ENCODE measurements around the gene SLC9C1.

Gene SLC9C1

DNA sequence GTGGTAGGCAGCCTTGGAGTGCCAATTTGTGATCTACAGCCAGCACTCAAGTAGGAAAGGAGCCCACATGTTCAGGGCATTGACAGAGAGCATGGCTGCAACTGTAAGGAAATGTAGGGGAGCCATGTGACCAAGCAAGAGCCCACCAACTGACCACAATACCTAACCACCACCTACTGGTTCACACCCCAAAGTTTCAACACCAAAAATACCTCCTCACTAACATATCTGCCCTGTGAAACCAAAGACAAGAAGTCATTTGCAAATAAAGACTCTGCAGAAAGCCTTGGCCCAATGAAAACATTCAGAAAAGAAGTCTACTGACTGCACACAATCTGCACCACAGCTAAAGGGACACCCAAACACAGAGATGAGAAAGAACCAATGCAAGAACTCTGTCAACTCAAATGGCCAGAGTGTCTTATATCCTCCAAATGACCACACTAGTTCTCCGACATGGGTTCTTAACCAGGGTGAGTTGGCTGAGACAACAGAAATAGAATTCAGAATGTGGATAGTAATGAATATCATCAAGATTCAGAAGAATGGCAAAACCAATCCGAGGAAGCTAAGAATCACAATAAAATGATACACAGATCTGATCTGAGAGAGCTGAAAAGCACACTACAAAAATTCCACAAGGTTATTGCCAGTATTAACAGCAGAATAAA is 40.6 kb downstream of the SLC9C1 start:
- peaks cover 2 to 3% of the 10 kb centered on the region in 2 donors for H3K9me3 ChIP-seq (ENCODE audit: control insufficient read depth in 2 of 2, low read length in 2 of 2)
- H3K27me3 ChIP-seq (ENCODE audit: control insufficient read depth in 1 of 2, insufficient read depth in 2 of 2, low read length in 2 of 2), result peaks cover 0 to 2% of the 10 kb centered on the region in 2 donors
- no peak overlapping the region for H3K9ac ChIP-seq (ENCODE audit: low read length in 2 of 2)
- H3K36me3 ChIP-seq (ENCODE audit: control insufficient read depth in 2 of 2, insufficient read depth in 2 of 2, low read length in 2 of 2), result no peaks in the 10 kb centered on the region
- H3K27ac ChIP-seq (ENCODE audit: low read length), result no peak overlapping the region
- H3K4me1 ChIP-seq (ENCODE audit: control insufficient read depth, insufficient read depth, low read length), result no peaks in the 10 kb centered on the region
- H3K4me3 ChIP-seq (ENCODE audit: low read length in 2 of 2), result no peak overlapping the region

DNA sequence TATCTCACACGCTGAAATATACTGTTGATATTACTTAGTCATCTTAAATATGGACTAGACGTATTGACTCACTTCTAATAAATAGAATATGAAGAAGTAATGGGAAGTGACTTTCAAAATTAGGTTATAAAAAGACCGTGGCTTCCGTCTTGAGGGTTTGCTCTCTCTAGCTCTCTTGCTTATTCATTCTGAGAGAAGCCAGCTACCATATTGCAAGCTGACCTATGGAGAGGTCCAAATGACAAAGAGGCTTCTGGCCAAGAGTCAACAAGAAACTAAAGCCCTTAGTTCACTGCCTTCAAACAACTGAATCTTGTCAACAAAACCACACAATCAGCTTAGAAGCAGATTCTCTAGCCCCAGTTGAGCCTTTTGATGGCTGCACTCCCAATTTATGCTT is 46.1 kb downstream of the SLC9C1 start:
- Histone ChIP-seq H3K27ac (ENCODE audit: low read length) (no peak overlapping the region), H3K4me1 (ENCODE audit: control insufficient read depth, insufficient read depth, low read length) (no peaks in the 10 kb centered on the region), H3K9ac (ENCODE audit: low read length in 2 of 2) (no peak overlapping the region), H3K27me3 (ENCODE audit: control insufficient read depth in 1 of 2, insufficient read depth in 2 of 2, low read length in 2 of 2) (peaks cover 0 to 2% of the 10 kb centered on the region in 2 donors), H3K36me3 (ENCODE audit: control insufficient read depth in 2 of 2, insufficient read depth in 2 of 2, low read length in 2 of 2) (no peaks in the 10 kb centered on the region), H3K9me3 (ENCODE audit: control insufficient read depth in 2 of 2, low read length in 2 of 2) (peaks cover 2 to 3% of the 10 kb centered on the region in 2 donors), H3K4me3 (ENCODE audit: low read length in 2 of 2) (no peak overlapping the region)

DNA sequence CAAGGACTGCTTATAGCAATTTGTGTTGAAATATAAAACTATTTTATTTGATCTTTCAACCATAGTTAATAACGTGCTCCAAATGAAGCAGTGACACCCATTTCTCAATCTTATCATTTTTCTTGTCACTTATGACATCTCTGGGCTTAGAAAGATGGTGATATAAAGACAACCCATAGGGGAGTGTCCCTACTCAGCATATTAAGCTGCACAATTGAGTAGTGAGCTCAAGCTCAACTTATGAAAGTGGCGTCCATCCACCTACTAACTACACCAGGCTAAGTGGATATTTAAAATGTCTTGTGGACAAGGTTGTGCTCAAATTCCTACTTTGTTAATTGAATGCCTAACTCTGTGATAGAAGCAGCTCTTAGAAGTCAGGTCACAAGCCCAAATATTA is 46.7 kb downstream of the SLC9C1 start:
- Histone ChIP-seq H3K9ac (ENCODE audit: low read length in 2 of 2) (no peak overlapping the region), H3K36me3 (ENCODE audit: control insufficient read depth in 2 of 2, insufficient read depth in 2 of 2, low read length in 2 of 2) (no peaks in the 10 kb centered on the region), H3K4me1 (ENCODE audit: control insufficient read depth, insufficient read depth, low read length) (no peaks in the 10 kb centered on the region), H3K9me3 (ENCODE audit: control insufficient read depth in 2 of 2, low read length in 2 of 2) (peaks cover 0 to 3% of the 10 kb centered on the region in 2 donors), H3K27ac (ENCODE audit: low read length) (no peak overlapping the region), H3K4me3 (ENCODE audit: low read length in 2 of 2) (no peak overlapping the region), H3K27me3 (ENCODE audit: control insufficient read depth in 1 of 2, insufficient read depth in 2 of 2, low read length in 2 of 2) (peaks cover 0 to 2% of the 10 kb centered on the region in 2 donors)

DNA sequence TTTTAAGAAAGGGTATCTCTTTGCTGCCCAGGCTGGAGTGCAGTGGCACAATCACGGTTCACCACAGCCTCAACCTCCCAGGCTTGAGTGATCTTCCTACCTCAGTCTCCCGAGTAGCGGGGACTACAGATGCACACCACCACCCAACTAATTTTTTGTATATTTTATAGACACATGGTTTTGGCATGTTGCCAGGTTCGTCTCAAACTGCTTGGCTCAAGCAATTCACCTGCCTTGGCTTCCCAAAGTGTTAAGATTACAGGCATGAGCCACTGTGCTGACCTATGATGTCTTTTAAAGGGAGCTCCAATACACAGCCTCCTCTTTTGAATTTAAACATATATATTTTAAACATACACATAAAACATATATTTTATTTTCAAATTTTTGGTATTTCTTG is 60.9 kb downstream of the SLC9C1 start:
- Histone ChIP-seq H3K27ac (ENCODE audit: low read length) (no peak overlapping the region), H3K36me3 (ENCODE audit: control insufficient read depth in 2 of 2, insufficient read depth in 2 of 2, low read length in 2 of 2) (no peaks in the 10 kb centered on the region), H3K9me3 (ENCODE audit: control insufficient read depth in 2 of 2, low read length in 2 of 2) (no peaks in the 10 kb centered on the region), H3K4me3 (ENCODE audit: low read length in 2 of 2) (no peak overlapping the region), H3K4me1 (ENCODE audit: control insufficient read depth, insufficient read depth, low read length) (no peaks in the 10 kb centered on the region), H3K27me3 (ENCODE audit: control insufficient read depth in 1 of 2, insufficient read depth in 2 of 2, low read length in 2 of 2) (no peaks in the 10 kb centered on the region), H3K9ac (ENCODE audit: low read length in 2 of 2) (no peak overlapping the region)

DNA sequence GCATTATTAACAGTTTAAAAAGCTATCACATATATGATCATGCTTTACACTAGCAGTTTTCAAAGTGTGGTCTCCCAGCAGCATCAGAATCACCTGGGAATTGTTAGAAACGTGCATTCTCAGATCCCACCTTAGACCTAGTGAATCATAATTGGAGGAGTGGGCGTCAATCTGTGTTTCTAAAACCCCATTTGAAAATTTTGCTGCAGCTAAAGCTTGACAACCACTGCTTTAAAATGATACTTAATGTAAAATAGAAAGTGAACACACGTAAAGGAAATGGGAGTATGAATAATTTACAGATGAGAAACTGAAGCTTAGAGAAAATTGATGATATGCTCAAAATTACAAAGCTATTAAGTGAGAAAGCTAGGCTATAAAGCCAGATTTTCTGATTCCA is 62.3 kb downstream of the SLC9C1 start:
- H3K4me1 ChIP-seq (ENCODE audit: control insufficient read depth, insufficient read depth, low read length), result no peaks in the 10 kb centered on the region
- H3K27ac ChIP-seq (ENCODE audit: low read length), result no peak overlapping the region
- H3K36me3 ChIP-seq (ENCODE audit: control insufficient read depth in 2 of 2, insufficient read depth in 2 of 2, low read length in 2 of 2), result no peaks in the 10 kb centered on the region

DNA sequence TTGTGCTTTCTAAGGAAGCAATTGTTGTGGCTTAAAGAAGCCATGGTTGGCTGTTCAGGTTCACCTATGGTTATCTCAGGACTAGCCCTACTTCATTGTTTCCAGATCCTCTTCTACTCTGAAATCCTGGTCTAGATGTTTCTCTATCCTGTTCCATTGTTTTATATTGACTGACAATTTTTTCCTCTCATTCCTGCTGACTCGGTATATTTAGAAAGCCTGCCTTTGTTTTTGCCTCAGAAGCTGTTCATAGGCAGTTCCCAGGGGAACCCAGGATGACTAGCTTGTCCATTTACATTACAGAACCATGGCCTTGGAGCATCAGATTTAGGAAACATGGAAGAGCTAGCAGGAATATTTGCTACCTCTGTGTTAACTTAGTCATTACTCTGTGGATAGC is 64.0 kb downstream of the SLC9C1 start:
- H3K9ac ChIP-seq (ENCODE audit: low read length in 2 of 2), result no peak overlapping the region
- no peaks in the 10 kb centered on the region for H3K4me1 ChIP-seq (ENCODE audit: control insufficient read depth, insufficient read depth, low read length)
- no peak overlapping the region for H3K27ac ChIP-seq (ENCODE audit: low read length)
- H3K36me3 ChIP-seq (ENCODE audit: control insufficient read depth in 2 of 2, insufficient read depth in 2 of 2, low read length in 2 of 2), result no peaks in the 10 kb centered on the region
- H3K27me3 ChIP-seq (ENCODE audit: control insufficient read depth in 1 of 2, insufficient read depth in 2 of 2, low read length in 2 of 2), result no peaks in the 10 kb centered on the region
- H3K9me3 ChIP-seq (ENCODE audit: control insufficient read depth in 2 of 2, low read length in 2 of 2), result no peaks in the 10 kb centered on the region
- H3K4me3 ChIP-seq (ENCODE audit: low read length in 2 of 2), result no peak overlapping the region

More for the DNA sequence above, 62.3 kb downstream of the SLC9C1 start:
- Histone ChIP-seq H3K4me3 (ENCODE audit: low read length in 2 of 2) (no peak overlapping the region), H3K27me3 (ENCODE audit: control insufficient read depth in 1 of 2, insufficient read depth in 2 of 2, low read length in 2 of 2) (no peaks in the 10 kb centered on the region), H3K9me3 (ENCODE audit: control insufficient read depth in 2 of 2, low read length in 2 of 2) (no peaks in the 10 kb centered on the region), H3K9ac (ENCODE audit: low read length in 2 of 2) (no peak overlapping the region)

DNA sequence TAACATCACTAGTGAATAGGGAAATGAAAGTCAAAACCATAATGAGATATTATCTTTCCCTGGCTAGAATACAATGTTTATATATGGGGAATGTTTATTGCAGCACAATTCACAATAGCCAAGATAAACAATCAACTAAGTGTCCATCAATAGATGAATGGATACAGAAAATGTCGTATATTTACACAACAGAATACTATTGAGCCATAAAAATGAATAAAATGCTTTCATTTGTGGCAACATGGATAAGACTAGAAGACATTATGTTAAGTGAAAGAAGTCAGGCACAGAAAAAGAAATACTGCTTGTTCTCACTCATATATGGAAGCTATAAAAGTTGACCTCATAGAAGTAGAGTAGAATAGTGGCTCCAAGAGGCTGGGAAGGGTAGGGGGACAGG is 65.2 kb downstream of the SLC9C1 start:
- no peak overlapping the region for H3K9ac ChIP-seq (ENCODE audit: low read length in 2 of 2)
- H3K27ac ChIP-seq (ENCODE audit: low read length), result no peak overlapping the region
- peaks cover 0 to 5% of the 10 kb centered on the region in 2 donors for H3K9me3 ChIP-seq (ENCODE audit: control insufficient read depth in 2 of 2, low read length in 2 of 2)
- no peak overlapping the region for H3K4me3 ChIP-seq (ENCODE audit: low read length in 2 of 2)
- no peaks in the 10 kb centered on the region for H3K4me1 ChIP-seq (ENCODE audit: control insufficient read depth, insufficient read depth, low read length)
- no peaks in the 10 kb centered on the region for H3K36me3 ChIP-seq (ENCODE audit: control insufficient read depth in 2 of 2, insufficient read depth in 2 of 2, low read length in 2 of 2)
- H3K27me3 ChIP-seq (ENCODE audit: control insufficient read depth in 1 of 2, insufficient read depth in 2 of 2, low read length in 2 of 2), result no peaks in the 10 kb centered on the region

DNA sequence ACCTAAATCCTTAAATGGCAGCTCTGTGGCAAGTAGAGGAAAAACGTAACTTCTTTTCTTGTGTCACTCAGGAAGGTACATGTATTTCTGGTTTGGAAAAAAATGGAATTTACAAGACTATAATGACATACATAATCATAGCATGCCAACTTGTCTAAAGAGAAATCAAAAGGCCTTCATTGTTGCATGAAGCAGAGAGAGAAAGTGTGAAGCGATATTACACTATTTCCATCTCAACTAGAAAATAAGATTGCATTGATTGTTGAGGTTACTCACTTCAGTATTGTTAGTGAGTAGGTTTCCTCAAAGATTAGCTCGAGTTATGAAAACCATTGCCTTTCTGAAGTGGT is 93.7 kb downstream of the SLC9C1 start:
- no peak overlapping the region for H3K27ac ChIP-seq (ENCODE audit: low read length)
- H3K4me3 ChIP-seq (ENCODE audit: low read length in 2 of 2), result no peak overlapping the region
- no peak overlapping the region for H3K9ac ChIP-seq (ENCODE audit: low read length in 2 of 2)
- no peaks in the 10 kb centered on the region for H3K27me3 ChIP-seq (ENCODE audit: control insufficient read depth in 1 of 2, insufficient read depth in 2 of 2, low read length in 2 of 2)
- H3K36me3 ChIP-seq (ENCODE audit: control insufficient read depth in 2 of 2, insufficient read depth in 2 of 2, low read length in 2 of 2), result no peaks in the 10 kb centered on the region
- no peaks in the 10 kb centered on the region for H3K4me1 ChIP-seq (ENCODE audit: control insufficient read depth, insufficient read depth, low read length)
- H3K9me3 ChIP-seq (ENCODE audit: control insufficient read depth in 2 of 2, low read length in 2 of 2), result no peaks in the 10 kb centered on the region

DNA sequence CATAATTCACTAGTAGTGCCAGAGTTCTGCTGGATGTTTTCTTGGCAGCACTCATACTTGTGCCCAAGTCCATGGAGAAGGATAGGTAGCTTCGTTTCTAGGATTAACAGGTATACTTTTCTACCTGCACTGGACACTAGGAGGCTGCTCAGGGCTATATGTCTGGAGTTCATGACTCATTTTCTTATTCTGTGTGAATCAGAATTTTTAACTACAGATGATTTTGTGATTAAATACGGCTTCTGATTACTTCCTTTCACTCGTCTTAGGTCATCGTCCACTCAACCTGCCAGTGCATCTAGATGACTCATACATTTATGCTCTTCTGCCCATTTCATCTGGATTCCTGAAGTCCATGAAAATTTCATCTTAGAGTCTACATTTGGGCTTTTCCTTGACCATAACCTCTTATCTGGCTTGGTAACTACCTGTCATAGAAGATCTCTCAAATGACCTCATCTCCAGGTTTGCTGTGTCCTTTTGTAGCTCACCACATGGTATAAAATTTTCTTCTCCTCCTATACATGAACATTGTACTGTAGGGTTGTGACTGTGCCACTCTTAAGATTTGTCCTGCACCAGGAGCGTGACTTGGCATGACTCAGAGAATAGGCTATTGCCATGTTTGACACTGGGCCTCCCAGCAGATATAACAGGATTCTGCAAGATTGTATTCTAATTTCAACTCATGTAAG is 94.2 kb downstream of the SLC9C1 start:
- Histone ChIP-seq H3K27ac (ENCODE audit: low read length) (no peak overlapping the region), H3K9ac (ENCODE audit: low read length in 2 of 2) (no peak overlapping the region), H3K9me3 (ENCODE audit: control insufficient read depth in 2 of 2, low read length in 2 of 2) (no peaks in the 10 kb centered on the region), H3K4me3 (ENCODE audit: low read length in 2 of 2) (no peak overlapping the region), H3K27me3 (ENCODE audit: control insufficient read depth in 1 of 2, insufficient read depth in 2 of 2, low read length in 2 of 2) (no peaks in the 10 kb centered on the region), H3K36me3 (ENCODE audit: control insufficient read depth in 2 of 2, insufficient read depth in 2 of 2, low read length in 2 of 2) (no peaks in the 10 kb centered on the region), H3K4me1 (ENCODE audit: control insufficient read depth, insufficient read depth, low read length) (no peaks in the 10 kb centered on the region)

DNA sequence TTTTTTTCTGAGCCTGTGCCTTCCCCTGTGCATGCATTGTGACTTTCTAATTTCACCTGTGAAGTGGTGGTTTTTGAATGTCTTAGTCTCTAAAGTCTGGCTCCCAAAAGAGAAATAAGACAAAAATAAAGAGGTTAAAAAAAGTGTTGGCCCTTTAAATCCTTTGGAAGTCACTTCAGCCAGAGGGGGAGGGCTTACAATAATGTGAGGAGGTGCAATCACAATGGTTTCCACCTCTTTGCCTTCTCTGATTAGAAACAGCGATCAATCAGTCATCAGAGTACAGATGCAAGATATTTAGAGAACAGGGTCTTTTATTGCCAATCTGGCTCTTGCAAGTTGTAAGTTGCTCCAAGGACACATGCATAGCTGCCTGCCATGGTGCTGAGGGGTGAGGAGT is 96.9 kb downstream of the SLC9C1 start:
- H3K27me3 ChIP-seq (ENCODE audit: control insufficient read depth in 1 of 2, insufficient read depth in 2 of 2, low read length in 2 of 2), result no peaks in the 10 kb centered on the region
- H3K4me1 ChIP-seq (ENCODE audit: control insufficient read depth, insufficient read depth, low read length), result no peaks in the 10 kb centered on the region
- no peak overlapping the region for H3K9ac ChIP-seq (ENCODE audit: low read length in 2 of 2)
- peaks cover 0 to 9% of the 10 kb centered on the region in 2 donors for H3K9me3 ChIP-seq (ENCODE audit: control insufficient read depth in 2 of 2, low read length in 2 of 2)
- no peaks in the 10 kb centered on the region for H3K36me3 ChIP-seq (ENCODE audit: control insufficient read depth in 2 of 2, insufficient read depth in 2 of 2, low read length in 2 of 2)
- H3K27ac ChIP-seq (ENCODE audit: low read length), result no peak overlapping the region
- no peak overlapping the region for H3K4me3 ChIP-seq (ENCODE audit: low read length in 2 of 2)

DNA sequence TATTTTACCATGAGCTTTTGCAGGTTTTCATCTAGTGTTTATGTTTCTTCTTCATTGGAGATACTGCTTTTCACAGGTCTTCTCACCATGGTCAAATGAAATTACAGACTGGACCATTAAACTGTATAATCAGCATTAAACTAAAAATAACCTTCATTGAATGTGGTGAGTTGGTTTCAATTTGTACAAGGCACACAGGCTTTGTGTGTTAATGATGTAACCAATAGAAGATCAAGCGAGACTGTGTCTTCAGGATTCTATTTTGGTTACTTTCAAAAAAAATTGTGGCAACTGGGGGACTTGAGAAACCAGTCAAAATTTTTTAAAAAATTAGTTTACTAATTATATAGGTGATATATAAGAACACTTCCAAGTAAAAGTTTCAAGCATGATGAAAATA is 106.7 kb downstream of the SLC9C1 start:
- no peak overlapping the region for H3K4me3 ChIP-seq (ENCODE audit: low read length in 2 of 2)
- no peak overlapping the region for H3K9ac ChIP-seq (ENCODE audit: low read length in 2 of 2)
- no peaks in the 10 kb centered on the region for H3K36me3 ChIP-seq (ENCODE audit: control insufficient read depth in 2 of 2, insufficient read depth in 2 of 2, low read length in 2 of 2)
- no peaks in the 10 kb centered on the region for H3K9me3 ChIP-seq (ENCODE audit: control insufficient read depth in 2 of 2, low read length in 2 of 2)
- no peak overlapping the region for H3K27ac ChIP-seq (ENCODE audit: low read length)
- no peaks in the 10 kb centered on the region for H3K27me3 ChIP-seq (ENCODE audit: control insufficient read depth in 1 of 2, insufficient read depth in 2 of 2, low read length in 2 of 2)
- no peaks in the 10 kb centered on the region for H3K4me1 ChIP-seq (ENCODE audit: control insufficient read depth, insufficient read depth, low read length)
